ENCODE results near the gene VASN.

GRCh38 chr16:4361033-4361943 is 10.4 kb upstream of the VASN start:
- TF ChIP-seq KLF10 (CRISPR knock-in tag; IDR thresholded peaks at IDR 0.05) (no peak), TBL1XR1 (IDR thresholded peaks at IDR 0.05; ENCODE audit: low read length in 2 of 2) (no peak), SIN3A (IDR thresholded peaks at IDR 0.05; ENCODE audit: borderline replicate concordance in 2 of 2, control insufficient read depth in 1 of 2, low read depth in 2 of 2, low read length in 2 of 2) (no peak), POLR2A (conservative IDR thresholded peaks at IDR 0.05) (no peak)

Data from K562 (cell line).